DND-41 (cell line): ENCODE results near the gene GRID1.

Experiments
- ATAC-seq: fragments of 200-7000 bp; cut with Tn5 transposase; 3 replicates; pipeline ENCODE4 v1.9.1; 2021; ENCODE audit warnings: low read depth; ENCODE audit not compliant: insufficient read depth
- DNase-seq: peaks from one replicate; pipeline ENCODE4 v3.0.0-alpha.2; 2020
- H2AFZ ChIP-seq: 2 replicates; pipeline ENCODE4 v1.6.0; 2012; ENCODE audit warnings: low read depth, low read length
- H3K27ac ChIP-seq: 2 replicates; pipeline ENCODE4 v1.5.1; 2012; ENCODE audit warnings: low read length, inconsistent platforms
- H3K27me3 ChIP-seq: fragments of 200-600 bp; sonication (generic); 2 replicates; pipeline ENCODE4 v1.6.0; 2012; ENCODE audit warnings: low read length, mild to moderate bottlenecking, inconsistent platforms; ENCODE audit not compliant: insufficient read depth, poor library complexity
- H3K36me3 ChIP-seq: 2 replicates; pipeline ENCODE4 v1.5.1; 2012; ENCODE audit warnings: low read length, inconsistent platforms; ENCODE audit not compliant: insufficient read depth
- H3K4me1 ChIP-seq: 2 replicates; pipeline ENCODE4 v1.5.1; 2012; ENCODE audit warnings: mild to moderate bottlenecking, low read length; ENCODE audit not compliant: insufficient read depth
- H3K4me2 ChIP-seq: 2 replicates; pipeline ENCODE4 v1.6.0; 2012; ENCODE audit warnings: mild to moderate bottlenecking, moderate library complexity, low read length, inconsistent platforms; ENCODE audit not compliant: insufficient read depth
- H3K4me3 ChIP-seq, 2 experiments: fragments of 200-600 bp in 1 of 2; shearing (Covaris generic) in 1 of 2; 2 replicates each; pipeline ENCODE4 v1.5.1; 2012 to 2016; ENCODE audit warnings: inconsistent platforms in 2 of 2, low read length in 2 of 2, mild to moderate bottlenecking in 2 of 2, low read depth in 1 of 2, moderate library complexity in 1 of 2
- H3K79me2 ChIP-seq: 2 replicates; pipeline ENCODE4 v1.6.0; 2012; ENCODE audit warnings: low read length, inconsistent platforms; ENCODE audit not compliant: insufficient read depth
- H3K9ac ChIP-seq: 2 replicates; pipeline ENCODE4 v1.6.0; 2012; ENCODE audit warnings: low read depth, mild to moderate bottlenecking, inconsistent platforms, low read length, moderate library complexity
- H3K9me3 ChIP-seq: 2 replicates; pipeline ENCODE4 v1.5.1; 2012; ENCODE audit warnings: low read length, moderate library complexity, mild to moderate bottlenecking, inconsistent platforms; ENCODE audit not compliant: insufficient read depth, severe bottlenecking
- H4K20me1 ChIP-seq: 2 replicates; pipeline ENCODE4 v1.6.0; 2012; ENCODE audit warnings: low read length; ENCODE audit not compliant: insufficient read depth
- CTCF ChIP-seq: IDR thresholded peaks from 2 replicates; pipeline ENCODE4 v1.5.1; 2012; ENCODE audit warnings: borderline replicate concordance, low read length, moderate library complexity, mild to moderate bottlenecking; ENCODE audit not compliant: poor library complexity, severe bottlenecking; ENCODE audit errors: extremely low read depth
- EZH2 ChIP-seq: IDR thresholded peaks from 3 replicates; pipeline ENCODE4 v1.6.1; 2012; ENCODE audit warnings: borderline replicate concordance, low read depth, mild to moderate bottlenecking, moderate library complexity, low read length, inconsistent platforms; ENCODE audit not compliant: severe bottlenecking

GRID1 gene

GRCh38 chr10:86172301-86172700 lies 194.3 kb downstream of the GRID1 start:
- no peak overlapping the region for H3K9ac ChIP-seq
- no peaks in the 10 kb centered on the region for H4K20me1 ChIP-seq
- TF ChIP-seq CTCF (no peak), EZH2 (no peak)
- no peaks in the 10 kb centered on the region for H3K27me3 ChIP-seq
- no peaks in the 10 kb centered on the region for H3K79me2 ChIP-seq
- no peak overlapping the region for H3K4me3 ChIP-seq
- DNase-seq (no peak), ATAC-seq (no peak)
- H3K4me1 ChIP-seq: peaks cover 13% of the 10 kb centered on the region
- no peaks in the 10 kb centered on the region for H3K9me3 ChIP-seq
- no peak overlapping the region for H3K4me2 ChIP-seq
- no peak overlapping the region for H2AFZ ChIP-seq
- no peaks in the 10 kb centered on the region for H3K36me3 ChIP-seq
- no peak overlapping the region for H3K27ac ChIP-seq

- Histone ChIP-seq H3K9ac (no peak overlapping the region), H3K79me2 (no peaks in the 10 kb centered on the region), H3K27me3 (no peaks in the 10 kb centered on the region), H3K4me2 (no peak overlapping the region), H3K27ac (no peak overlapping the region), H3K4me1 (peaks cover 13% of the 10 kb centered on the region), H4K20me1 (no peaks in the 10 kb centered on the region), H3K9me3 (no peaks in the 10 kb centered on the region), H3K4me3 (no peak overlapping the region), H3K36me3 (no peaks in the 10 kb centered on the region), H2AFZ (no peak overlapping the region)
- no peak for DNase-seq
- TF ChIP-seq CTCF (no peak), EZH2 (no peak)
- ATAC-seq: no peak
Observed at GRCh38 chr10:86170255-86171108, 196.1 kb downstream of the GRID1 start.

GRCh38 chr10:86169506-86170254 lies 196.9 kb downstream of the GRID1 start:
- H3K4me1 ChIP-seq: peaks cover 13% of the 10 kb centered on the region
- ATAC-seq (no peak), DNase-seq (no peak)
- no peaks in the 10 kb centered on the region for H3K79me2 ChIP-seq
- H3K36me3 ChIP-seq: no peaks in the 10 kb centered on the region
- H3K9me3 ChIP-seq: no peaks in the 10 kb centered on the region
- H4K20me1 ChIP-seq: no peaks in the 10 kb centered on the region
- H3K27me3 ChIP-seq: no peaks in the 10 kb centered on the region
- no peak overlapping the region for H3K27ac ChIP-seq
- H3K4me3 ChIP-seq: no peak overlapping the region
- no peak overlapping the region for H2AFZ ChIP-seq
- no peak overlapping the region for H3K4me2 ChIP-seq
- no peak for TF ChIP-seq CTCF
- no peak for TF ChIP-seq EZH2
- H3K9ac ChIP-seq: no peak overlapping the region
